Stimulated activated CD4-positive, alpha-beta T cell treated with anti-CD3 and anti-CD28 coated beads, Interleukin-4, amount 100 ng/mL, for 4 hours (primary cell): ENCODE results near the gene PLIN1.

ENCODE experiments used
- DNase-seq, 2 experiments: peaks; one replicate each; pipeline ENCODE4 v3.0.0-alpha.2; 2020

Gene PLIN1

GRCh38 chr15:89652131-89652530 is 27.0 kb downstream of the PLIN1 start:
- no peak for DNase-seq

- DNase-seq = no peak
These were observed 29.5 kb downstream of the PLIN1 start for GRCh38 chr15:89649716-89650115.

GRCh38 chr15:89649013-89649625 is 30.0 kb downstream of the PLIN1 start:
- no peak for DNase-seq

- DNase-seq = no peak
These were observed 30.8 kb downstream of the PLIN1 start for GRCh38 chr15:89648106-89649012.

GRCh38 chr15:89647191-89647851 is 31.8 kb downstream of the PLIN1 start:
- DNase-seq = peak; percentile 27 to 63

- no peak for DNase-seq
These were observed 32.6 kb downstream of the PLIN1 start for GRCh38 chr15:89646416-89647141.

- DNase-seq = no peak
These were observed 33.5 kb downstream of the PLIN1 start for GRCh38 chr15:89645680-89646079.

- no peak for DNase-seq
These were observed 37.1 kb downstream of the PLIN1 start for GRCh38 chr15:89642106-89642505.

- no peak for DNase-seq
These were observed 38.1 kb downstream of the PLIN1 start for GRCh38 chr15:89641053-89641452.

- DNase-seq = no peak
These were observed 38.9 kb downstream of the PLIN1 start for GRCh38 chr15:89640245-89640644.

GRCh38 chr15:89633585-89633984 is 45.6 kb downstream of the PLIN1 start:
- no peak for DNase-seq

GRCh38 chr15:89632563-89633430 is 46.4 kb downstream of the PLIN1 start:
- DNase-seq = no peak

- DNase-seq = no peak
These were observed 47.3 kb downstream of the PLIN1 start for GRCh38 chr15:89631902-89632264.

- DNase-seq = no peak
These were observed 47.9 kb downstream of the PLIN1 start for GRCh38 chr15:89630974-89631901.

- no peak for DNase-seq
These were observed 48.9 kb downstream of the PLIN1 start for GRCh38 chr15:89630260-89630659.

- DNase-seq = no peak
These were observed 49.3 kb downstream of the PLIN1 start for GRCh38 chr15:89629829-89630228.

GRCh38 chr15:89628806-89629715 is 50.1 kb downstream of the PLIN1 start:
- no peak for DNase-seq

GRCh38 chr15:89628301-89628700 is 50.9 kb downstream of the PLIN1 start:
- DNase-seq = no peak

GRCh38 chr15:89627256-89627970 is 51.8 kb downstream of the PLIN1 start:
- no peak for DNase-seq
